ENCODE data around the gene HMGXB4. TPM values are rescaled to one million over a fixed set of nuclear protein-coding genes. Genes with fewer than 3 reads are reported as not detected.

Gene HMGXB4
- total and polyA plus RNA-seq, 2 of the 8 experiments (the other 6 are each of a cell fraction or from before 2014, with no cell fraction given) = 20.9 to 41.3 TPM

- H3K4ac ChIP-seq (replicated peaks; ENCODE audit: insufficient read length, low read depth, low read length) = no peak overlapping the region
- DNase-seq (ENCODE audit: low read depth in 1 of 2, low spot score in 2 of 2) (no peak), FAIRE-seq (no peak)
- H3K27ac ChIP-seq (ENCODE audit: low read depth, low read length) = no peak overlapping the region
- H3K4me3 ChIP-seq (ENCODE audit: extremely low read depth in 1 of 4, insufficient read depth in 2 of 4, low read depth in 3 of 4, low read length in 4 of 4) = no peak overlapping the region
- no peak overlapping the region for H2BK120ac ChIP-seq (replicated peaks; ENCODE audit: low read depth, low read length)
- H3K4me1 ChIP-seq (replicated peaks in 1 of 4; ENCODE audit: control insufficient read depth in 3 of 4, insufficient read depth in 4 of 4, low read length in 3 of 4) = peaks cover 0 to 2% (median 0%) of the 10 kb centered on the region in 4 experiments; a peak in 1 of 7 replicates
- no peak overlapping the region for H2BK12ac ChIP-seq (ENCODE audit: low read depth, low read length)
- POLR2A ChIA-PET (ENCODE audit: partially characterized antibody) = no interaction called here
- no peak overlapping the region for H3K4me2 ChIP-seq (ENCODE audit: insufficient read depth in 1 of 2, low read depth in 2 of 2, low read length in 2 of 2)
- H2BK20ac ChIP-seq (ENCODE audit: low read length) = no peak overlapping the region
- no peaks in the 10 kb centered on the region for H3K79me2 ChIP-seq (ENCODE audit: control insufficient read depth in 1 of 2, insufficient read depth in 2 of 2, low read length in 2 of 2)
- no peak overlapping the region for H2BK15ac ChIP-seq (ENCODE audit: low read length)
- no peaks in the 10 kb centered on the region for H3K23me2 ChIP-seq (ENCODE audit: low read depth, low read length)
- no peak overlapping the region for H3K56ac ChIP-seq (replicated peaks; ENCODE audit: insufficient read length, low read depth, low read length)
- WGBS, 2 experiments (ENCODE audit: extremely low coverage in 1 of 2, insufficient coverage in 1 of 2, insufficient read length in 1 of 2, insufficient replicate concordance in 2 of 2, low coverage in 1 of 2, low lambda C conversion rate in 2 of 2, missing lambda C conversion rate in 1 of 2) = 89% methylated on average over 9 of the region's 9 CpGs; no CpG with 5 or more reads in 1 of the 2 experiments
- no peak overlapping the region for H3K18ac ChIP-seq (ENCODE audit: extremely low read depth, low read length)
- no peak overlapping the region for H2AFZ ChIP-seq (ENCODE audit: low read length)
- H3K9ac ChIP-seq (replicated peaks in 1 of 4; ENCODE audit: extremely low read depth in 1 of 4, low read depth in 3 of 4, low read length in 3 of 4) = no peak overlapping the region
- peaks cover 0 to 4% of the 10 kb centered on the region in 2 experiments for H4K20me1 ChIP-seq (replicated peaks in 1 of 2; ENCODE audit: control insufficient read depth in 1 of 2, insufficient read depth in 2 of 2, low read length in 2 of 2)
- H3K79me1 ChIP-seq (ENCODE audit: low read depth, low read length) = peaks cover 3% of the 10 kb centered on the region
- no peak overlapping the region for H4K5ac ChIP-seq (ENCODE audit: insufficient read length, low read depth, low read length)
- no peaks in the 10 kb centered on the region for H3K27me3 ChIP-seq (replicated peaks in 1 of 4; ENCODE audit: control insufficient read depth in 3 of 4, extremely low read depth in 1 of 4, insufficient read depth in 3 of 4, low read length in 3 of 4)
- CTCF ChIA-PET (ENCODE audit: partially characterized antibody) = interaction anchor here (0.7 to 1.1 kb wide), 3 partner anchors 20 to 1014 kb away, joined by 3 to 4 read pairs (median 3); no protein-coding TSS in a partner anchor
- no peak overlapping the region for H4K91ac ChIP-seq (replicated peaks; ENCODE audit: insufficient read length, low read length)
- H3K23ac ChIP-seq (ENCODE audit: insufficient read length) = no peak overlapping the region
- H3K9me3 ChIP-seq (ENCODE audit: insufficient read depth in 2 of 2, low read depth in 1 of 2, low read length in 1 of 2) = no peaks in the 10 kb centered on the region
- no peak overlapping the region for H3K14ac ChIP-seq (ENCODE audit: insufficient read length)
- no peak overlapping the region for H2BK5ac ChIP-seq (ENCODE audit: low read depth, low read length)
- H4K8ac ChIP-seq (ENCODE audit: extremely low read depth, insufficient read depth, low read length) = no peak overlapping the region
- H2AK5ac ChIP-seq (ENCODE audit: low read depth, low read length) = no peak overlapping the region
- H3K36me3 ChIP-seq (ENCODE audit: control insufficient read depth in 2 of 4, insufficient read depth in 4 of 4, low read length in 3 of 4) = no peaks in the 10 kb centered on the region
- TF ChIP-seq, protein P1, sequence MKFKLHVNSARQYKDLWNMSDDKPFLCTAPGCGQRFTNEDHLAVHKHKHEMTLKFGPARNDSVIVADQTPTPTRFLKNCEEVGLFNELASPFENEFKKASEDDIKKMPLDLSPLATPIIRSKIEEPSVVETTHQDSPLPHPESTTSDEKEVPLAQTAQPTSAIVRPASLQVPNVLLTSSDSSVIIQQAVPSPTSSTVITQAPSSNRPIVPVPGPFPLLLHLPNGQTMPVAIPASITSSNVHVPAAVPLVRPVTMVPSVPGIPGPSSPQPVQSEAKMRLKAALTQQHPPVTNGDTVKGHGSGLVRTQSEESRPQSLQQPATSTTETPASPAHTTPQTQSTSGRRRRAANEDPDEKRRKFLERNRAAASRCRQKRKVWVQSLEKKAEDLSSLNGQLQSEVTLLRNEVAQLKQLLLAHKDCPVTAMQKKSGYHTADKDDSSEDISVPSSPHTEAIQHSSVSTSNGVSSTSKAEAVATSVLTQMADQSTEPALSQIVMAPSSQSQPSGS (IDR thresholded peaks at IDR 0.05; ENCODE audit: low read length) = no peak
- TF ChIP-seq RBBP5 (IDR thresholded peaks at IDR 0.05; ENCODE audit: borderline replicate concordance, low read depth, low read length) (no peak), POLR2AphosphoS5 (IDR thresholded peaks at IDR 0.05; ENCODE audit: low read depth, low read length) (no peak), TAF7 (optimal IDR thresholded peaks at IDR 0.05; ENCODE audit: borderline replicate concordance, low read depth, low read length) (no peak), CEBPB (IDR thresholded peaks at IDR 0.05; ENCODE audit: low read depth, low read length) (no peak), FOSL1 (IDR thresholded peaks at IDR 0.05; ENCODE audit: insufficient read depth, low read depth, low read length) (no peak), SP4 (IDR thresholded peaks at IDR 0.05; ENCODE audit: low read length) (no peak), TAF1 (IDR thresholded peaks at IDR 0.05; ENCODE audit: low read depth, low read length) (no peak), HDAC2 (IDR thresholded peaks at IDR 0.05; ENCODE audit: borderline replicate concordance in 1 of 2, low read depth in 2 of 2, low read length in 2 of 2) (no peak), HDAC6 (IDR thresholded peaks at IDR 0.05; ENCODE audit: low read depth, low read length) (no peak), EP300 (IDR thresholded peaks at IDR 0.05; ENCODE audit: borderline replicate concordance in 1 of 2, low read depth in 2 of 2, low read length in 2 of 2) (no peak), KDM4A (IDR thresholded peaks at IDR 0.05; ENCODE audit: low read depth, low read length, severe bottlenecking) (no peak), CBX5 (IDR thresholded peaks at IDR 0.05; ENCODE audit: low read depth, low read length) (no peak)
Observed at GRCh38 chr22:35307372-35307771, 50.1 kb downstream of the HMGXB4 start.

Measured in H1 (cell line).